K562 (cell line): ENCODE results near the gene TP53BP1. TPM values are rescaled to one million over a fixed set of nuclear protein-coding genes. Genes with fewer than 3 reads are reported as not detected.

Experiments
- ATAC-seq: fragments of 200-7000 bp; cut with Tn5 transposase; 3 replicates; pipeline ENCODE4 v1.9.1; 2020; ENCODE audit warnings: moderate library complexity
- BruUV-seq: library from RNA; stranded (reverse); fragments of 400-500 nt; replicated peaks from 2 replicates; lab custom pipeline; 2021; lab: Mats Ljungman, UMichigan
- CTCF ChIA-PET: fragments of 300-600 bp; formaldehyde crosslinking; extraction: SDS; loops from one replicate; lab custom pipeline; 2021; ENCODE audit warnings: low intra/inter-chr PET ratio; lab: Yijun Ruan, JAX
- POLR2A ChIA-PET: fragments of 300-600, 350-650 bp; sonication (Branson Sonifier 250); formaldehyde crosslinking; extraction: SDS; loops from one replicate; lab custom pipeline; 2021; ENCODE audit warnings: antibody characterized with exemption, inconsistent platforms; lab: Yijun Ruan, JAX
- DNase-seq, 4 experiments: peaks; one replicate each; pipeline versions ENCODE4 v3.0.0 to v3.0.0-alpha.2; 2011 to 2018; ENCODE audit warnings: low spot score in 3 of 4, mixed read lengths in 3 of 4; ENCODE audit errors: extremely low read depth in 1 of 4
- FAIRE-seq: peaks from 2 replicates; lab custom pipeline; 2011; peaks lifted over from hg19 to GRCh38; lab: Jason Lieb, UNC
- H2AFZ ChIP-seq: 2 replicates; pipeline ENCODE4 v1.6.0; 2011; ENCODE audit warnings: low read depth, low read length, control low read depth, inconsistent platforms
- H3K27ac ChIP-seq: fragments of 200-600 bp; 3 replicates; pipeline ENCODE4 v1.8.0; 2011; ENCODE audit warnings: low read depth, mild to moderate bottlenecking, control low read depth, inconsistent platforms, low read length, moderate library complexity, mixed read lengths; ENCODE audit errors: extremely low read depth
- H3K27me3 ChIP-seq, 2 experiments: fragments of 300-600 bp in 1 of 2; 2 replicates in 1 of 2; 3 replicates in 1 of 2; pipeline versions ENCODE4 v1.6.0 to v1.8.0; 2011; ENCODE audit warnings: inconsistent platforms in 2 of 2, low read length in 2 of 2, mild to moderate bottlenecking in 1 of 2, mixed read lengths in 1 of 2, moderate library complexity in 1 of 2; ENCODE audit not compliant: control insufficient read depth in 2 of 2, insufficient read depth in 2 of 2
- H3K36me3 ChIP-seq: fragments of 300-600 bp; 3 replicates; pipeline ENCODE4 v1.8.0; 2011; ENCODE audit warnings: mild to moderate bottlenecking, low read length, inconsistent platforms; ENCODE audit not compliant: control insufficient read depth, insufficient read depth
- H3K4me1 ChIP-seq, 2 experiments: fragments of 200-600 bp in 1 of 2; replicated peaks in 1 of 2; 2 replicates in 1 of 2; 3 replicates in 1 of 2; pipeline versions ENCODE4 v1.5.1 to v1.8.0; 2011; ENCODE audit warnings: inconsistent platforms in 2 of 2, low read length in 2 of 2, mild to moderate bottlenecking in 1 of 2, mixed read lengths in 1 of 2, moderate library complexity in 1 of 2; ENCODE audit not compliant: control insufficient read depth in 2 of 2, insufficient read depth in 2 of 2
- H3K4me2 ChIP-seq: 2 replicates; pipeline ENCODE4 v1.6.1; 2011; ENCODE audit warnings: low read length, control low read depth, inconsistent platforms, mixed read lengths; ENCODE audit not compliant: insufficient read depth
- H3K4me3 ChIP-seq: fragments of 200-600 bp; sonication (generic), shearing (Covaris generic); 2 replicates; pipeline ENCODE4 v1.5.1; 2016; ENCODE audit warnings: control low read depth, inconsistent platforms
- H3K79me2 ChIP-seq: fragments of 200-600 bp; 3 replicates; pipeline ENCODE4 v1.8.0; 2011; ENCODE audit warnings: low read length, inconsistent platforms; ENCODE audit not compliant: control insufficient read depth, insufficient read depth
- H3K9ac ChIP-seq, 2 experiments: 2 replicates each; pipeline versions ENCODE4 v1.6.0 to v1.6.1; 2011; ENCODE audit warnings: low read depth in 2 of 2, low read length in 2 of 2, control low read depth in 1 of 2, inconsistent platforms in 1 of 2, mild to moderate bottlenecking in 1 of 2, mixed read lengths in 1 of 2; ENCODE audit not compliant: insufficient read depth in 1 of 2
- H3K9me1 ChIP-seq: one replicate; pipeline ENCODE4 v1.6.0; 2011; ENCODE audit warnings: inconsistent platforms, mild to moderate bottlenecking, low read length, moderate library complexity; ENCODE audit not compliant: control insufficient read depth, insufficient read depth
- H3K9me3 ChIP-seq: replicated peaks from 2 replicates; pipeline ENCODE4 v1.5.1; 2011; ENCODE audit warnings: low read depth, low read length, inconsistent platforms; ENCODE audit not compliant: control insufficient read depth, insufficient read depth
- H4K20me1 ChIP-seq: replicated peaks from 2 replicates; pipeline ENCODE4 v1.6.1; 2011; ENCODE audit warnings: low read length, inconsistent platforms, mixed read lengths; ENCODE audit not compliant: control insufficient read depth, insufficient read depth
- RFX5 ChIP-seq: IDR thresholded peaks from 2 replicates; pipeline ENCODE4 v1.6.1; 2011; ENCODE audit warnings: low read depth, mild to moderate bottlenecking, improper control_type of control experiment, low read length
- SMAD4 ChIP-seq: fragments of 250-450 bp; sonication (Bioruptor Pico); conservative IDR thresholded peaks from 2 replicates; pipeline ENCODE4 v1.8.0; 2021; ENCODE audit warnings: inconsistent platforms, mild to moderate bottlenecking, moderate library complexity
- WGBS: fragments of 100-300 bp; shearing (Covaris generic); methylation state at CpG from one replicate; pipeline ENCODE4 v1.1.6; 2016; ENCODE audit warnings: low coverage, mixed read lengths; ENCODE audit not compliant: insufficient coverage; ENCODE audit errors: missing lambda C conversion rate; 5-methylcytosine and 5-hydroxymethylcytosine counted together
- in situ Hi-C: fragments of 300-500 bp; cut with MboI; formaldehyde crosslinking; loops from 4 replicates; pipeline ENCODE4 v1.15.0; 2018; ENCODE audit warnings: inconsistent platforms, mixed read lengths
- intact Hi-C: fragments of 100-400 bp; cut with micrococcal nuclease; formaldehyde crosslinking; loops from 2 replicates; pipeline ENCODE4 v1.14.2; 2022
- polyA plus RNA-seq, 8 experiments: library from polyadenylated mRNA; depleted of rRNA in 4 of 8; stranded (reverse) in 5 of 8; unstranded in 3 of 8; fragments of >200 nt; fragmentation: Nextera tagmentation in 2 of 8; fragmentation: Illumina TruSeq in 1 of 8; extraction: Ambion mirVana in 2 of 8; extraction: Trizol in 1 of 8; gene quantifications; 2 replicates each; pipeline versions ENCODE4 v1.2.1 to v1.2.3, GENCODE V29; 2011 to 2014; ENCODE audit warnings: inconsistent platforms in 1 of 8, missing spikeins in 1 of 8
- total RNA-seq, 7 experiments: library from RNA; depleted of rRNA in 6 of 7; stranded (reverse); fragments of >200 nt in 6 of 7; fragmentation: Illumina TruSeq in 2 of 7; extraction: Trizol in 2 of 7; gene quantifications; 2 replicates each; pipeline versions ENCODE4 v1.2.1 to v1.2.3, GENCODE V29; 2011 to 2021; ENCODE audit warnings: low replicate concordance in 1 of 7

The TP53BP1 gene
- total and polyA plus RNA-seq, 9 of the 15 experiments (the other 6 are each of a cell fraction or from before 2014, with no cell fraction given): 5.7 to 63.3 (median 30.9) TPM

DNA sequence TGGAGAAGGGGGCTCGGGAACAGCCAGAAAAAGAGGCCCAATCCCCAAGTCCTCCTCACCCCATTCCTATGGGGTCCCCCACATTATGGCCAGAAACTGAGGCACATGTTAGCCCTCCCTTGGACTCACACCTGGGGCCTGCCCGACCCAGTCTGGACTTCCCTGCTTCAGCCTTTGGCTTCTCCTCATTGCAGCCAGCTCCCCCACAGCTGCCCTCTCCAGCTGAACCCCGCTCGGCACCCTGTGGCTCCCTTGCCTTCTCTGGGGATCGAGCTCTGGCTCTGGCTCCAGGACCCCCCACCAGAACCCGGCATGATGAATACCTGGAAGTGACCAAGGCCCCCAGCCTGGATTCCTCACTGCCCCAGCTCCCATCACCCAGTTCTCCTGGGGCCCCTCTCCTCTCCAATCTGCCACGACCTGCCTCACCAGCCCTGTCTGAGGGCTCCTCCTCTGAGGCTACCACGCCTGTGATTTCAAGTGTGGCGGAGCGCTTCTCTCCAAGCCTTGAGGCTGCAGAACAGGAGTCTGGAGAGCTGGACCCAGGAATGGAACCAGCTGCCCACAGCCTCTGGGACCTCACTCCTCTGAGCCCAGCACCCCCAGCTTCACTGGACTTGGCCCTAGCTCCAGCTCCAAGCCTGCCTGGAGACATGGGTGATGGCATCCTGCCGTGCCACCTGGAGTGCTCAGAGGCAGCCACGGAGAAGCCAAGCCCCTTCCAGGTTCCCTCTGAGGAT, 35.0 kb upstream of the TP53BP1 start (continued):
- TF ChIP-seq SMAD4 (CRISPR knock-in tag): no peak

- peaks cover 5% of the 10 kb centered on the region; the same call in 1 of the 2 replicates for H4K20me1 ChIP-seq
- intact Hi-C loops: no loop called here
- in situ Hi-C loops: no loop called here
- ChIA-PET POLR2A (interaction anchor here (0.8 to 4.5 kb wide), 3 partner anchors 13 to 28 kb away, joined by 3 to 63 read pairs (median 9); partner anchors contain the start of gene MAP1A), CTCF (no interaction called here)
- H3K27me3 ChIP-seq: no peaks in the 10 kb centered on the region
- H3K4me2 ChIP-seq: no peak overlapping the region
- H3K9ac ChIP-seq: no peak overlapping the region
- no peaks in the 10 kb centered on the region for H3K79me2 ChIP-seq
- no peak overlapping the region for H3K4me3 ChIP-seq
- peaks cover 4 to 12% of the 10 kb centered on the region in 2 experiments; a peak in 3 of 5 replicates for H3K4me1 ChIP-seq
- whole genome bisulfite sequencing: 60% methylated on average over 8 of the region's 9 CpGs
- FAIRE-seq: no peak
- H3K9me1 ChIP-seq: peaks cover 7% of the 10 kb centered on the region
- no peak overlapping the region for H3K27ac ChIP-seq
- no TSS peak for BruUV-seq
- no peak for ATAC-seq
- no peak for TF ChIP-seq RFX5
- DNase-seq: peak in 1 of 4 experiments; percentile 10
- H2AFZ ChIP-seq: no peak overlapping the region
- H3K36me3 ChIP-seq: peaks cover 43% of the 10 kb centered on the region; the same call in 2 of the 3 replicates
- H3K9me3 ChIP-seq: no peaks in the 10 kb centered on the region
These were observed 34.3 kb upstream of the TP53BP1 start for GRCh38 chr15:43527016-43527801.
